IMR-90 (cell line): ENCODE measurements around the gene FRMD4B. TPM values are rescaled to one million over a fixed set of nuclear protein-coding genes. Genes with fewer than 3 reads are reported as not detected.

ENCODE experiments used
- ATAC-seq: fragments of 200-7000 bp; cut with Tn5 transposase; 2 replicates; pipeline ENCODE4 v1.9.1; 2020; ENCODE audit warnings: low read depth, mild to moderate bottlenecking, moderate library complexity
- BruUV-seq: library from RNA; stranded (reverse); fragments of 400-500 nt; replicated peaks from 2 replicates; lab custom pipeline; 2021; lab: Mats Ljungman, UMichigan
- CTCF ChIA-PET: fragments of 300-600 bp; formaldehyde crosslinking; extraction: SDS; loops from one replicate; lab custom pipeline; 2021; ENCODE audit warnings: antibody characterized with exemption; lab: Yijun Ruan, JAX
- POLR2A ChIA-PET: fragments of 300-600 bp; sonication (Branson Sonifier 250); formaldehyde crosslinking; loops from one replicate; lab custom pipeline; 2022; ENCODE audit warnings: antibody characterized with exemption; ENCODE audit not compliant: unreplicated experiment; lab: Charles Lee
- DNase-seq: peaks from one replicate; pipeline ENCODE4 v3.0.0; 2013
- H2AFZ ChIP-seq: replicated peaks from 2 replicates; pipeline ENCODE3; 2013; ENCODE audit warnings: low read length, mild to moderate bottlenecking; ENCODE audit not compliant: poor library complexity
- H2AK5ac ChIP-seq: 2 replicates; pipeline ENCODE4 v1.6.1; 2013; ENCODE audit warnings: low read depth, low read length, inconsistent platforms
- H2AK9ac ChIP-seq: replicated peaks from 2 replicates; pipeline ENCODE3; 2013; ENCODE audit warnings: mild to moderate bottlenecking, low read depth, low read length, moderate library complexity; ENCODE audit not compliant: poor library complexity
- H2BK120ac ChIP-seq: 2 replicates; pipeline ENCODE4 v1.6.1; 2013; ENCODE audit warnings: low read depth, low read length, inconsistent platforms
- H2BK15ac ChIP-seq: 3 replicates; pipeline ENCODE4 v1.6.1; 2013; ENCODE audit warnings: low read depth, low read length, inconsistent platforms
- H2BK20ac ChIP-seq: 2 replicates; pipeline ENCODE4 v1.6.1; 2013; ENCODE audit warnings: low read depth, mild to moderate bottlenecking, inconsistent platforms, low read length, moderate library complexity
- H2BK5ac ChIP-seq: 2 replicates; pipeline ENCODE4 v1.6.1; 2013; ENCODE audit warnings: mild to moderate bottlenecking, low read depth, low read length, inconsistent platforms; ENCODE audit not compliant: poor library complexity, severe bottlenecking
- H3K14ac ChIP-seq: replicated peaks from 2 replicates; pipeline ENCODE4 v1.6.1; 2013; ENCODE audit warnings: low read depth, low read length, inconsistent platforms
- H3K18ac ChIP-seq: 2 replicates; pipeline ENCODE4 v1.6.1; 2013; ENCODE audit warnings: low read depth, low read length, control low read depth
- H3K23ac ChIP-seq: 2 replicates; pipeline ENCODE4 v1.6.1; 2013; ENCODE audit warnings: low read depth, low read length, inconsistent platforms
- H3K27ac ChIP-seq: 2 replicates; pipeline ENCODE4 v1.5.1; 2013; ENCODE audit warnings: mild to moderate bottlenecking, control low read depth, low read length; ENCODE audit not compliant: insufficient read depth
- H3K27me3 ChIP-seq: 2 replicates; pipeline ENCODE4 v1.6.1; 2013; ENCODE audit warnings: low read length; ENCODE audit not compliant: control insufficient read depth, insufficient read depth
- H3K36me3 ChIP-seq: 2 replicates; pipeline ENCODE4 v1.6.1; 2013; ENCODE audit warnings: low read length, mixed read lengths; ENCODE audit not compliant: control insufficient read depth, insufficient read depth
- H3K4ac ChIP-seq: 2 replicates; pipeline ENCODE4 v1.6.1; 2013; ENCODE audit warnings: low read depth, low read length, inconsistent platforms
- H3K4me1 ChIP-seq: 2 replicates; pipeline ENCODE4 v1.6.1; 2013; ENCODE audit warnings: low read length, mixed read lengths; ENCODE audit not compliant: control insufficient read depth, insufficient read depth
- H3K4me2 ChIP-seq: 2 replicates; pipeline ENCODE4 v1.6.1; 2013; ENCODE audit warnings: low read depth, mild to moderate bottlenecking, control low read depth, low read length, moderate library complexity
- H3K4me3 ChIP-seq: 2 replicates; pipeline ENCODE4 v1.5.1; 2013; ENCODE audit warnings: low read depth, mild to moderate bottlenecking, control low read depth, low read length, moderate library complexity; ENCODE audit not compliant: insufficient read depth
- H3K56ac ChIP-seq: 2 replicates; pipeline ENCODE4 v1.6.1; 2013; ENCODE audit warnings: low read length, inconsistent platforms; ENCODE audit not compliant: insufficient read depth; ENCODE audit errors: extremely low read depth
- H3K79me1 ChIP-seq, 2 experiments: 2 replicates each; pipeline ENCODE4 v1.6.1; 2013; ENCODE audit warnings: low read length in 2 of 2, inconsistent platforms in 1 of 2, low read depth in 1 of 2
- H3K9ac ChIP-seq: 2 replicates; pipeline ENCODE4 v1.6.1; 2013; ENCODE audit warnings: low read depth, low read length, control low read depth
- H3K9me1 ChIP-seq: 2 replicates; pipeline ENCODE4 v1.6.1; 2013; ENCODE audit warnings: low read length, inconsistent platforms; ENCODE audit not compliant: insufficient read depth
- H3K9me3 ChIP-seq: 2 replicates; pipeline ENCODE4 v1.6.1; 2013; ENCODE audit warnings: low read length; ENCODE audit not compliant: control insufficient read depth, insufficient read depth
- H4K20me1 ChIP-seq: 2 replicates; pipeline ENCODE4 v1.6.1; 2013; ENCODE audit warnings: low read length, inconsistent platforms; ENCODE audit not compliant: insufficient read depth
- H4K5ac ChIP-seq: 2 replicates; pipeline ENCODE4 v1.6.1; 2013; ENCODE audit warnings: mild to moderate bottlenecking, low read depth, low read length, control low read depth
- H4K8ac ChIP-seq, 2 experiments: 2 replicates each; pipeline ENCODE4 v1.6.1; 2013; ENCODE audit warnings: low read depth in 2 of 2, low read length in 2 of 2, control low read depth in 1 of 2, inconsistent platforms in 1 of 2
- H4K91ac ChIP-seq: 2 replicates; pipeline ENCODE4 v1.6.1; 2013; ENCODE audit warnings: low read depth, low read length, inconsistent platforms; ENCODE audit not compliant: insufficient read depth
- CEBPB ChIP-seq: IDR thresholded peaks from 2 replicates; pipeline ENCODE4 v1.6.1; 2012; ENCODE audit warnings: low read depth, low read length, improper control_type of control experiment
- FOS ChIP-seq: fragments of 150-350 bp; IDR thresholded peaks from 2 replicates; pipeline ENCODE4 v1.6.1; 2016; ENCODE audit warnings: low read depth, low read length
- MAZ ChIP-seq: IDR thresholded peaks from 2 replicates; pipeline ENCODE4 v1.6.1; 2012; ENCODE audit warnings: low read depth, mild to moderate bottlenecking, low read length, improper control_type of control experiment, moderate library complexity, borderline replicate concordance
- NFE2L2 ChIP-seq: fragments of 150-350 bp; IDR thresholded peaks from 2 replicates; pipeline ENCODE4 v1.6.1; 2016; ENCODE audit warnings: low read depth, mild to moderate bottlenecking, low read length
- RCOR1 ChIP-seq: IDR thresholded peaks from 2 replicates; pipeline ENCODE4 v1.6.1; 2012; ENCODE audit warnings: mild to moderate bottlenecking, low read length, improper control_type of control experiment; ENCODE audit not compliant: insufficient replicate concordance
- SMC3 ChIP-seq: fragments of 150-350 bp; IDR thresholded peaks from 2 replicates; pipeline ENCODE4 v1.6.1; 2016; ENCODE audit warnings: low read depth, mild to moderate bottlenecking, antibody characterized with exemption, low read length, moderate library complexity
- WGBS, 2 experiments: methylation state at CpG; one replicate each; pipeline versions ENCODE4 v1.1.5 to v1.1.7; 2013; ENCODE audit warnings: missing lambda C conversion rate in 2 of 2; ENCODE audit not compliant: insufficient read length in 1 of 2; ENCODE audit errors: extremely low coverage in 2 of 2; 5-methylcytosine and 5-hydroxymethylcytosine counted together
- dilution Hi-C: fragments of 300-500 bp; cut with HindIII; formaldehyde crosslinking; loops from one replicate; pipeline ENCODE4 v1.14.3; 2018; ENCODE audit warnings: low sequenced_read_pairs; ENCODE audit not compliant: unreplicated experiment
- in situ Hi-C: fragments of 300-500 bp; cut with MboI; formaldehyde crosslinking; loops from 3 replicates; pipeline ENCODE4 v1.14.3; 2019; ENCODE audit warnings: low sequenced_read_pairs, inconsistent platforms, mixed read lengths
- intact Hi-C: fragments of 100-400 bp; cut with micrococcal nuclease; formaldehyde crosslinking; loops from 2 replicates; pipeline ENCODE4 v1.10.0; 2022
- polyA plus RNA-seq, 3 experiments: library from polyadenylated mRNA; depleted of rRNA; stranded (reverse); fragments of >200 nt; gene quantifications; 2 replicates each; pipeline ENCODE4 v1.2.3, GENCODE V29; 2012; ENCODE audit warnings: low replicate concordance in 1 of 3
- total RNA-seq: library from RNA; depleted of rRNA; stranded (reverse); fragments of >200 nt; gene quantifications from 2 replicates; pipeline ENCODE4 v1.2.3, GENCODE V29; 2012

FRMD4B gene
- total and polyA plus RNA-seq, 2 of the 4 experiments (the other 2 are of a cell fraction), result 0.14 to 0.36 TPM

GRCh38 chr3:69294014-69294766 lies 91.7 kb downstream of the FRMD4B start:
- Histone ChIP-seq H3K4me1 (no peaks in the 10 kb centered on the region), H2AK5ac (no peak overlapping the region), H3K56ac (no peak overlapping the region), H3K4me3 (no peak overlapping the region), H3K4ac (no peak overlapping the region), H2AK9ac (no peak overlapping the region), H3K27ac (no peak overlapping the region), H2BK5ac (no peak overlapping the region), H3K9me3 (no peaks in the 10 kb centered on the region), H2AFZ (no peak overlapping the region), H2BK120ac (no peak overlapping the region), H2BK20ac (no peak overlapping the region), H3K79me1 (no peaks in the 10 kb centered on the region), H3K36me3 (no peaks in the 10 kb centered on the region), H3K9me1 (no peaks in the 10 kb centered on the region), H4K91ac (no peak overlapping the region), H3K4me2 (no peak overlapping the region), H4K8ac (no peak overlapping the region), H4K5ac (no peak overlapping the region), H3K14ac (no peak overlapping the region), H3K9ac (no peak overlapping the region), H3K27me3 (peaks cover 7% of the 10 kb centered on the region), H4K20me1 (no peaks in the 10 kb centered on the region), H3K18ac (no peak overlapping the region), H3K23ac (no peak overlapping the region), H2BK15ac (no peak overlapping the region)
- ChIA-PET POLR2A (no interaction called here), CTCF (no interaction called here)
- in situ Hi-C loops (no loop called here), dilution Hi-C loops (no loop called here), intact Hi-C loops (no loop called here)
- ATAC-seq (no peak), DNase-seq (no peak)
- no TSS peak for BruUV-seq
- WGBS, 2 experiments, result no CpG with 5 or more reads among the region's 4 CpGs
- TF ChIP-seq NFE2L2, result no peak
- TF ChIP-seq CEBPB, result no peak
- no peak for TF ChIP-seq MAZ
- no peak for TF ChIP-seq FOS
- no peak for TF ChIP-seq SMC3
- TF ChIP-seq RCOR1, result no peak
